GM23338 (cell line): Measurements from ENCODE around the gene MAGI1. TPM values are rescaled to one million over a fixed set of nuclear protein-coding genes. Genes with fewer than 3 reads are reported as not detected.

Source experiments
- ATAC-seq: fragments of 200-7000 bp; cut with Tn5 transposase; 3 replicates; pipeline ENCODE4 v1.9.1; 2020
- DNase-seq: peaks from one replicate; pipeline ENCODE4 v3.0.0-alpha.2; 2015; ENCODE audit warnings: low spot score
- H2AFZ ChIP-seq: fragments of 200-600 bp; sonication (generic); 2 replicates; pipeline ENCODE4 v1.8.0; 2016; ENCODE audit warnings: antibody characterized with exemption, mild to moderate bottlenecking, moderate library complexity
- H3F3A ChIP-seq: fragments of 200-600 bp; sonication (generic); replicated peaks from 2 replicates; pipeline ENCODE4 v1.8.0; 2017; ENCODE audit warnings: antibody characterized with exemption, mixed run types, low read depth
- H3K27ac ChIP-seq: fragments of 200-600 bp; sonication (generic); 2 replicates; pipeline ENCODE4 v1.6.1; 2016; ENCODE audit warnings: low read depth
- H3K27me3 ChIP-seq: fragments of 200-600 bp; sonication (generic); 2 replicates; pipeline ENCODE4 v1.8.0; 2016; ENCODE audit warnings: mild to moderate bottlenecking, mixed run types, moderate library complexity; ENCODE audit not compliant: insufficient read depth
- H3K36me3 ChIP-seq: fragments of 200-600 bp; sonication (generic); 2 replicates; pipeline ENCODE4 v1.8.0; 2016; ENCODE audit warnings: mild to moderate bottlenecking; ENCODE audit not compliant: insufficient read depth
- H3K4me1 ChIP-seq: fragments of 200-600 bp; sonication (generic); 2 replicates; pipeline ENCODE4 v1.8.0; 2016; ENCODE audit warnings: mild to moderate bottlenecking, moderate library complexity; ENCODE audit not compliant: insufficient read depth
- H3K4me2 ChIP-seq: fragments of 200-600 bp; sonication (generic); 2 replicates; pipeline ENCODE4 v1.7.1; 2017; ENCODE audit warnings: mixed run types
- H3K4me3 ChIP-seq: fragments of 200-600 bp; sonication (generic); 2 replicates; pipeline ENCODE4 v1.6.1; 2016; ENCODE audit warnings: mixed run types
- H3K79me2 ChIP-seq: fragments of 200-600 bp; sonication (generic); replicated peaks from 2 replicates; pipeline ENCODE4 v1.8.0; 2017; ENCODE audit warnings: mild to moderate bottlenecking; ENCODE audit not compliant: insufficient read depth
- H3K9me2 ChIP-seq: fragments of 200-600 bp; sonication (generic); 2 replicates; pipeline ENCODE4 v1.8.0; 2017; ENCODE audit not compliant: insufficient read depth
- H4K20me1 ChIP-seq: fragments of 200-600 bp; sonication (generic); replicated peaks from 2 replicates; pipeline ENCODE4 v1.8.0; 2017; ENCODE audit warnings: mild to moderate bottlenecking; ENCODE audit not compliant: insufficient read depth
- H3K27ac Mint-ChIP-seq: 2 replicates; pipeline ENCODE4 v1.8.0; 2020; ENCODE audit warnings: inconsistent platforms, mild to moderate bottlenecking, moderate library complexity, mixed read lengths
- H3K27me3 Mint-ChIP-seq: 3 replicates; pipeline ENCODE4 v1.8.0; 2022; ENCODE audit warnings: low read depth, mild to moderate bottlenecking, moderate library complexity, mixed read lengths, inconsistent platforms; ENCODE audit not compliant: insufficient read depth, poor library complexity
- H3K36me3 Mint-ChIP-seq: 3 replicates; pipeline ENCODE4 v1.8.0; 2021; ENCODE audit warnings: low read depth, mild to moderate bottlenecking, inconsistent platforms, moderate library complexity, mixed read lengths
- H3K4me1 Mint-ChIP-seq: 3 replicates; pipeline ENCODE4 v1.8.0; 2020; ENCODE audit warnings: mild to moderate bottlenecking, inconsistent platforms, mixed read lengths
- H3K4me3 Mint-ChIP-seq: 3 replicates; pipeline ENCODE4 v1.8.0; 2021; ENCODE audit warnings: moderate library complexity, mild to moderate bottlenecking, inconsistent platforms, mixed read lengths
- H3K9me3 Mint-ChIP-seq: 3 replicates; pipeline ENCODE4 v1.8.0; 2020; ENCODE audit warnings: moderate library complexity, mild to moderate bottlenecking, inconsistent platforms, mixed read lengths
- CREB1 ChIP-seq: fragments of 250-450 bp; sonication (Bioruptor Pico); IDR thresholded peaks from 2 replicates; pipeline ENCODE4 v1.5.0; 2020; ENCODE audit warnings: low read depth, mild to moderate bottlenecking, moderate library complexity
- CTCF ChIP-seq, 2 experiments: fragments of 200-600 bp in 1 of 2; sonication (generic) in 1 of 2; conservative IDR thresholded peaks; 2 replicates each; pipeline versions ENCODE4 v1.5.1 to v1.6.1; 2016 to 2017; ENCODE audit warnings: antibody characterized with exemption in 2 of 2, low read depth in 2 of 2, mild to moderate bottlenecking in 2 of 2, moderate library complexity in 1 of 2
- ETS1 ChIP-seq: IDR thresholded peaks from 2 replicates; pipeline ENCODE4 v1.6.1; 2016; ENCODE audit warnings: antibody characterized with exemption
- EZH2 ChIP-seq: fragments of 200-600 bp; sonication (generic); IDR thresholded peaks from one replicate; pipeline ENCODE4 v1.8.0; 2017; ENCODE audit warnings: antibody characterized with exemption, mild to moderate bottlenecking, low read depth; ENCODE audit not compliant: unreplicated experiment
- EZH2phosphoT487 ChIP-seq: fragments of 200-600 bp; sonication (generic); IDR thresholded peaks from one replicate; pipeline ENCODE4 v1.8.1; 2018; ENCODE audit warnings: antibody characterized with exemption; ENCODE audit not compliant: unreplicated experiment
- JUNB ChIP-seq: IDR thresholded peaks from one replicate; pipeline ENCODE4 v1.6.1; 2016; ENCODE audit warnings: antibody characterized with exemption; ENCODE audit not compliant: unreplicated experiment
- NANOG ChIP-seq: IDR thresholded peaks from 2 replicates; pipeline ENCODE4 v1.6.1; 2016; ENCODE audit warnings: antibody characterized with exemption, borderline replicate concordance
- POLR2AphosphoS5 ChIP-seq: IDR thresholded peaks from 2 replicates; pipeline ENCODE4 v1.6.1; 2016; ENCODE audit warnings: antibody characterized with exemption, low read depth
- REST ChIP-seq: IDR thresholded peaks from one replicate; pipeline ENCODE4 v1.6.1; 2018; ENCODE audit warnings: antibody characterized with exemption; ENCODE audit not compliant: unreplicated experiment
- STAT1 ChIP-seq: IDR thresholded peaks from one replicate; pipeline ENCODE4 v1.6.1; 2016; ENCODE audit warnings: antibody characterized with exemption; ENCODE audit not compliant: unreplicated experiment
- ZNF114 ChIP-seq: fragments of 250-450 bp; sonication (Bioruptor Pico); IDR thresholded peaks from 2 replicates; pipeline ENCODE4 v1.5.0; 2020; ENCODE audit warnings: mild to moderate bottlenecking, moderate library complexity
- ZNF331 ChIP-seq: fragments of 250-450 bp; sonication (Bioruptor Pico); IDR thresholded peaks from 2 replicates; pipeline ENCODE4 v1.5.0; 2020; ENCODE audit warnings: low read depth, mild to moderate bottlenecking, moderate library complexity
- polyA plus RNA-seq: library from polyadenylated mRNA; unstranded; fragments of >200 nt; fragmentation: Nextera tagmentation; extraction: Ambion mirVana; gene quantifications from 2 replicates; pipeline ENCODE4 v1.2.1, GENCODE V29; 2016
- total RNA-seq: library from RNA; depleted of rRNA; stranded (reverse); fragments of >200 nt; shearing (Covaris generic); gene quantifications from 2 replicates; pipeline ENCODE4 v1.2.3, GENCODE V29; 2014

MAGI1 gene
- total and polyA plus RNA-seq, 2 experiments from 2014 or later, result 27.4 to 71.2 TPM

- Histone ChIP-seq H3F3A (no peaks in the 10 kb centered on the region), H3K4me2 (no peak overlapping the region), H3K9me2 (no peaks in the 10 kb centered on the region), H3K27ac (no peak overlapping the region), H3K79me2 (peaks cover 11% of the 10 kb centered on the region; the same call in 1 of the 2 replicates), H4K20me1 (no peaks in the 10 kb centered on the region), H2AFZ (no peak overlapping the region), H3K27me3 (no peaks in the 10 kb centered on the region), H3K36me3 (no peaks in the 10 kb centered on the region), H3K4me3 (no peak overlapping the region), H3K4me1 (peaks cover 4% of the 10 kb centered on the region; the same call in 1 of the 2 replicates)
- Mint-ChIP-seq H3K27ac (no peak overlapping the region), H3K9me3 (no peaks in the 10 kb centered on the region), H3K4me1 (peaks cover 27% of the 10 kb centered on the region), H3K4me3 (no peak overlapping the region), H3K27me3 (no peaks in the 10 kb centered on the region), H3K36me3 (no peaks in the 10 kb centered on the region)
- TF ChIP-seq JUNB, result no peak
- no peak for TF ChIP-seq ZNF114 (CRISPR knock-in tag)
- no peak for TF ChIP-seq REST
- DNase-seq (no peak), ATAC-seq (no peak)
Measured at GRCh38 chr3:65777050-65777449, 261.7 kb downstream of the MAGI1 start.

GRCh38 chr3:65776494-65776893, 262.2 kb downstream of the MAGI1 start:
- ATAC-seq (no peak), DNase-seq (no peak)
- Mint-ChIP-seq H3K9me3 (no peaks in the 10 kb centered on the region), H3K27ac (no peak overlapping the region), H3K36me3 (no peaks in the 10 kb centered on the region), H3K27me3 (peaks cover 2% of the 10 kb centered on the region), H3K4me3 (no peak overlapping the region), H3K4me1 (peaks cover 27% of the 10 kb centered on the region)
- peaks cover 4% of the 10 kb centered on the region; the same call in 1 of the 2 replicates for H3K4me1 ChIP-seq
- no peaks in the 10 kb centered on the region for H3K9me2 ChIP-seq
- H3K36me3 ChIP-seq, result no peaks in the 10 kb centered on the region
- H3K79me2 ChIP-seq, result peaks cover 11% of the 10 kb centered on the region; the same call in 1 of the 2 replicates
- no peak overlapping the region for H3K27ac ChIP-seq
- no peak overlapping the region for H3K4me3 ChIP-seq
- no peaks in the 10 kb centered on the region for H3K27me3 ChIP-seq
- no peaks in the 10 kb centered on the region for H4K20me1 ChIP-seq
- H3F3A ChIP-seq, result no peaks in the 10 kb centered on the region
- no peak overlapping the region for H2AFZ ChIP-seq
- H3K4me2 ChIP-seq, result no peak overlapping the region
- no peak for TF ChIP-seq NANOG
- TF ChIP-seq POLR2AphosphoS5, result no peak
- no peak for TF ChIP-seq STAT1
- no peak for TF ChIP-seq REST
- TF ChIP-seq CTCF (conservative IDR thresholded peaks at IDR 0.05; ENCODE audit: low read depth in 2 of 2), result no peak
- no peak for TF ChIP-seq CREB1 (CRISPR knock-in tag)
- TF ChIP-seq EZH2phosphoT487, result no peak
- no peak for TF ChIP-seq ETS1
- no peak for TF ChIP-seq EZH2
- TF ChIP-seq ZNF331, result no peak
- no peak for TF ChIP-seq ZNF114 (CRISPR knock-in tag)
